Stimulated activated CD4-positive, alpha-beta T cell treated with anti-CD3 and anti-CD28 coated beads, Interleukin-12 subunit alpha, Interleukin-12 subunit beta, amount 100 ng/mL, for 24 hours (primary cell): ENCODE data around the gene RFFL.
"Not testable (repeated sequence)": the region's sequence is repeated elsewhere in the genome, so short reads cannot be mapped to it uniquely, and the experiment has no call there.

Experiments
- DNase-seq, 2 experiments: peaks; one replicate each; pipeline ENCODE4 v3.0.0-alpha.2; 2020; ENCODE audit warnings: low read depth in 2 of 2

Gene RFFL

DNA sequence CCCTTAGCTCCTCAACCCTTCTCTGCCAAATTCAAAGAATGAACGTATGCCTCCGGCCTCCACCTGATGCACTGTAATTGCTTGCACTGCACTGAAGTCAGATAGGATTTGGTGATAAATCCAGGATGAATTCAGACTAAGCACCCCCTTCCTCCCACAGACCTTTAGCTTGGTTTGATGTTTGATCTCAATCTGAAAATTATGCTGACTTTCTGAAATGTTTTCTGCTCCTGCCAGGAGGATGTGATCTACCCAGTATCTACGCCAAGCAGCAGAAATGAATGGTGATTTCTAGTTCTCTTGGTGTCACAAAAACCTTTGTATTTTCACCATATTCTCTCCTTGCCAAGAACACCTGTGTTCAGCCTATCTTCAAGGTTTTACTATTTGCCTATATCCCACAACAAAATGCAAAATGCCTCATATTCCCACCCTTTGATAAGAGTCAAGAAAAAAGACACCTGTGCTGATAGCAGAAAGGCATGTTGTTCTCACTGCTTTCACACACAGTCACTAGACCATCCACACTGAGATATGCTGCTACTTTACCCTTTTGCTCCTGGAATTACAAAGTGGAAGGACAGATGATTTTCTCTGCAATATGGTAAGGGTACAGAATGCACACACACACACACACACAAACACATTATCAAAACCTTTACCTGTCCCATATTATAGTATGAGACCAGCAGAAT lies 14.7 kb downstream of the RFFL start:
- DNase-seq: no peak

GRCh38 chr17:35046740-35047283 lies 16.7 kb downstream of the RFFL start:
- DNase-seq: peak; percentile 26 to 35

DNA sequence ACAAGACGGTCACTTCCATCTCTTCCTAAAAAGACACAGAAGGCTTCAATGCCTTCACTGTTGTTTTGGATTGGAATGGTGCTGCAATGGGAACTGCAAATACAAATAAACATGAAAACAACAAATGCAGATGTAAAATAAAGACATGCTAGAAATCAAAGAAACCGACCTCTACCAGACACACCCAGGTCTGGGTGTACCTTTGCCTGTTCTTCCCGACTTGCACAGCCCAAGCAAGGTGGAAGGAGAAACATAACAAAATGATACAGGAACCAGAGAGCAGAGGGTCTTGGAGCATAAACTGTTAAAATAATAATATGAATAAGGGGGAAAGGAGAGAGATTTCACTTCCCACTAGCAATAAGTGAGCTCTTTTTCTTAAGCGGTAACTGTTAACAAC lies 17.3 kb downstream of the RFFL start:
- DNase-seq: no peak

DNA sequence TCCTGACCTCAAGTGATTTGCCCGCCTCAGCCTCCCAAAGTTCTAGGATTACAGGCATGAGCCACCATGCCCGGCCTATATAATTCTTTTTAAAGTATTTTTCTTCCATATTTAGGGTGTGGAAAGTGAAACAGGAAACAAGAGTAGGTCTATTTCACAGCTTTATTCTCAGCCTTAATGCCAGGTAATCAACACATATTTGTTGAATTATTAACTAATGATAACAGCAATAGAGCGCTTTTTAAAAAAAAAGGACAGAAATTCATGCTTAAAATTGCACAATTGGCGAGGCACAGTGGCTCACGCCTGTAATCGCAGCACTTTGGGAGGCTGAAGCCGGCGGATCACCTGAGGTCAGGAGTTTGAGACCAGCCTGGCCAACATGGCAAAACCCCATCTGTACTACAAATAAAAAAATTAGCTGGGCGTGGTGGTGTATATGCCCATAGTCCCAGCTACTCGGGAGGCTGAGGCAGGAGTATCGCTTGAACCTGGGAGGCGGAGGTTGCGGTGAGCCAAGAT lies 18.0 kb downstream of the RFFL start:
- DNase-seq: not testable (repeated sequence)

- DNase-seq: no peak
Measured at GRCh38 chr17:35044181-35044580, 19.3 kb downstream of the RFFL start.

GRCh38 chr17:35041390-35041789 lies 22.1 kb downstream of the RFFL start:
- no peak for DNase-seq

- DNase-seq: no peak
Measured at GRCh38 chr17:35038453-35038852, 25.1 kb downstream of the RFFL start.

DNA sequence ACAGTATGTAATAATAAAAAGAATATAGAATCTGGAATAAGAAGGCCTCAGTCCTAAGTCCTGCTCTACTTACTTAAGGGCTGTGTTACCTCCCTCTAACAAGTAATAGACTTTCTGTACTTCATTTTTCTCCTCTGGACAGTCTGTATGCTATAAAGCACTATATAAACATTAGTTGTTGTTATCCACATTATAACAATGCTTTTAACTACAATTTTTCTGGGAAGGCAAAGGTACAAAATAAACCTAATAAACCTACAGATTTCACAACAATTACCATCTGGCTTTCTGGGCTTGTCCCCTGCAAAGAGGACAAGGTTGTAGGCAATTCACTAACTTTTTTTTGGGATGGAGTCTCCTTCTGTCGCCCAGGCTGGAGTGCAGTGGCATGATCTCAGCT lies 32.7 kb downstream of the RFFL start:
- no peak for DNase-seq

DNA sequence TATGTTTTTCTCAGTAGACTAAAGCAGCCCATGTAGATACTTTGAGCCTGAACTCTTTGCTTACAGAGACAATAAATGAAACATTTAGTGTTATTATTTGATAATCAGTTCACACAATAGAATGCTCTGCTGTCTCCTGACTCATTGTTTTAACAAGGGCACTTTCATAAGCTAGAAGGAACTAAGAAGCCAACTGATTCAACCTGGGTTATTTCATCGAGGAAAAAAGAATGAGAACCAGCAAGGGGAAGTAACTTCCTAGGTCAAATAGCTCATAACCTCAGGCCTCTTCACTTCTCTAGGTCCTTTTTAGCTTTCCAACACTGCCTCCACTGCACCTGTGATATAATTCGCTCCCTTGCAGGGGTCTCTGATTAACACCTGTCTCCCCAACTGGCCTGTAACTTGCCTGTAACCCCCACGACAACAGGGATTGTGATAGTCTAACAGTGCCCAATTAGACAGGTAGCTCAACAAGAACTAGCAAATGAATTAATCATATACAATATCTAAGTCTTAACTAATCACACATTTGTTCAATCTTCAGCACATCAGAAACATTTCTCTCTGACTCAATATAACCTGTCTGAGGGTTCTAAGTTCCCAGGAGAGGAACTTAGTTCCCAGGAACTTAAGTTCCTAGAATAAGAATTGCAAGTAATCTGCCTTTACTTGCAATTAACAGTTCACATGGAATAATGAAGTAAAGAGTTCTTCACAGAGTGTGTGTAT lies 34.8 kb downstream of the RFFL start:
- no peak for DNase-seq

DNA sequence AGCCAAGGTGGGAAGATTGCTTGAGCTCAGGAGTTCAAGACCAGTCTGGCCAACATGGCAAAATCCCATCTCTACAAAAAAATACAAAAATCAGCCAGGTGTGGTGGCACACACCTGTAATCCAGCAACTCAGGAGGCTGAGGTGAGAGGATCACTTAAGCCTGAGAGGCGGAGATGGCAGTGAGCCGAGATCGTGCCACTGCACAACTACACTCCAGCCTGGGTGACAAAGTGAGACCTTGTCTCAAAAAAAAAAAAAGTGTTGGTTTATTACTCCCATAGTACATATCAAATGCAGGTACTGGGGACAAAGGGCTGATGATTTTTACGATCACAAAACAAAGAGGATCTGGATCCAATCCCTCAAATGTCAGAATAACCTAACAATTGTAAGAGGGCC lies 35.4 kb downstream of the RFFL start:
- DNase-seq: not testable (repeated sequence)

DNA sequence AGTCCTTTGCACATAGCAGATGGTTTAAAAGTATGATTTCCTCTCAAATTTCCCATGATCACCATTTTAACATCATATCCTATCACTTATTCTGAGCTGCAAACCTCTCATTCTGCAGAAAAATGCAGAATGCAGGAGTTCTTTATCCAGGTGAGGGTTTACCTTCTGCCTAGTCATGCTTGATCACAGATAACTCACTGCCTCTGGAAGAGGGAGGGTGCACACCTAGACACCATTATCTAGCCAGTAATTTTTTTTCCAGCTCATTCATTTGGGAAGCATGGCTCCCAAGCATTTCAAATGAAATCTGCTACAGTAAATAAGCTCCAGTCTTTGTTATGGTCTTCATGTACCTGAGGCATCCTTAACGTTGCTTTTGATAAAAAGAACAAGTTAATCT lies 38.0 kb downstream of the RFFL start:
- no peak for DNase-seq

DNA sequence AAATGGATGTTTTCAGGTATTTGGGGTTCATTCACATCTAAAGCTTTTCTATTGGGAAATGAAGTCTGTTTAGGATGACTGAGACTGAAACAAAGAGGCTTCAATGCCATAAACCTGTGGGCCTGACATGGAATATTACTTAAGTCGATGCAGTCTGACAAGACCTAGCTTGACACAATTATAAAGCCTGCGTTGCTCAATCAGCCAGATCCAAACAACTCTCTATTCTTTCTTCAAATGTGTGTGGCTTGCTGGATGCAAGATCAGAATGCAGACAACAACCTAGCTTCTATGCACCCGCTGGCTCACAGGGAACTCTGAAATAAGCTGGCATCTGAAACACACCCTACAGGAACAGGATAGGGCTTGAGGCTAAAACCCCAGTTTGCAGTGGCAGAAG lies 40.0 kb downstream of the RFFL start:
- no peak for DNase-seq

GRCh38 chr17:35022536-35023063 lies 40.9 kb downstream of the RFFL start:
- peak; percentile 54 to 58 for DNase-seq

DNA sequence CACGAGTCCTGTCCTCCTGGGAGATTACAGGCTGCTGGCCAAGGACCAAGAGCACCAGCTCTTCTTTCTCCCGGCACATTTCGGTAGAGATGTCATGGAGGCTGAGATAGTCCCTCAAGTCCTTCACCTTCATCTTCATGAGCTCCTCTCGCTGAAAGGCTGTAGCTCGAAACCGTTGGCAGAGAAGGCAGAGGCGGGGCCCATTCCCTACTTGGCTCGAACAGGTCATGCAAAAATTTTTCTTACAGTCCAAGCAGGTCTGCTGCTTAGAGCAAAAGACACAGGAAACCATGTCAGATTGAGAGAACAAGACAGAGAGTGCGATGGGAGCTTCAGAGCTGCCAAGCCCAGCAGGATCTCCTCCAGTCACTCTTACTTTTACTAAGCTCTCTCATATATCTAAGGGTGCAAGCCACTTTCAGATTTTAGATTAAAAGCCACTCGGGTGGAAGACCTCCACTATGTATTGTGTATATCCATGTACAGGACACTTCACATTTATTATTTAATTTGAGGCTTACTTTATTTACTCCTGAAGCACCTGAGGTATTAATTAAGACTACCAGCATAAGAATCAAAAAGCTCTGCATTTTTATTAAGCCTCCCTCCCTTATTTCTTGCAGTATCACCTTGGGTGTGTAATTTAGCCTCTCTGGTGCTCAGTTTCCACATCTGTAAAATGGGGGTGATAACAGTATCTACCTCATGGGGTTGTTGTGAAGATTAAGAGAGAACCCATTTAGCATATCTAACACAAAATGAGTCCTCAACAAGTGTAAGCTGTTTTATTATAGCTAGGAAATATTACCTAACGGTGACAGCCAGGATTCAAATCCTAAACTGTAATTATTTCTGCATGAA lies 41.8 kb downstream of the RFFL start:
- no peak for DNase-seq

DNA sequence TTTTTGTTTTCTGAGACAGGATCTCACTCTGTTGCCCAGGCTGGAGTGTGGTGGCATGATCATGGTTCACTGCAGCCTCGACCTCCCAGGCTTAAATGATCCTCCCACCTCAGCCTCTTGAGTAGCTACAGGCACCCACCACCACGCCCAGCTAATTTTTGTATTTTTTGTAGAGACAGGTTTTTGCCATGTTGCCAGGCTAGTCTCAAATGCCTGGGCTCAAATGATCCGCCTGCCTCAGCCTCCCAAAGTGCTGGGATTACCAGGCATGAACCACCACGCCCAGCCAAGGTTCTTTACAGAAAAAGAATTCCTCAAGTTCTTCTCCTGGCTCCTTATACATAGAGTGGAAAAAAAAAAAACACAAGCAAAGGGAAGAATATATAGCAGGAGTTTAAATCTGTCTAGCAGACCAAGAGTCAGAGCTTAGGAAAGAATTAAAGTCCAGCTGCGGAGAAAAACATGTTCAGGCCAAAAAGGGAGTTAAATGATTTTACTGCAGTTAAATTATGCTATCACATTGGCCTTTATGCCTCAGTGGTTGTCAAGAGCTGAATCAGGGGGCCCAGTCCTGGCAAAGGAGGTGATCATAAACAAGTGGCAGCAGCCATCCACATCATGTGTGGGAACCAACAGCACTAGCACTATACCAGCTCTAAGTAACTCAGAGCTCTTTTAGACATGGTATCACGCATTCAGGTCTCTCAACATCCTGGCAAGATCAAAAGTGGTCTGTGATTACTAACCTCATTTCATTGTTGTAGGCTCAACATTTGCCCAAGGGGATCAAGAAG lies 43.9 kb downstream of the RFFL start:
- DNase-seq: no peak

GRCh38 chr17:35018814-35019213 lies 44.7 kb downstream of the RFFL start:
- no peak for DNase-seq

DNA sequence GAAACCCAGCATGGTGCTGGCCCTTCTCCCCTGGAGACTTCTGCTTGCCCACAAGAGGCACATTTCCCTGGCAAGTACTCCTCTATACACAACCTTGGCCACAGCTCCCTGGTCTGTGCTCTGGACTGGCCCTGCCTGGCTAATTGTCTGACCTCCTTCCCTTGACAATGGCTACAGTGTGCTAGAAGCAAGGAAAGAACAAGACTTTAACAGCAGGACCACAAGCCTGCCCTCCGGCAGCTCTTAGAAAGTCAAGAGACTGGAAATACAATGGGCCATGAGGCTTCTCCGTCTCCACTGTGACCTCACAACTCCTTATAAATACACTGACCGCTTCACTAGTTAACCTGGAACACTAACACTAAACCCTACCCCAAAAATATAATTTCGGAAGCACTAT lies 46.5 kb downstream of the RFFL start:
- DNase-seq: no peak

DNA sequence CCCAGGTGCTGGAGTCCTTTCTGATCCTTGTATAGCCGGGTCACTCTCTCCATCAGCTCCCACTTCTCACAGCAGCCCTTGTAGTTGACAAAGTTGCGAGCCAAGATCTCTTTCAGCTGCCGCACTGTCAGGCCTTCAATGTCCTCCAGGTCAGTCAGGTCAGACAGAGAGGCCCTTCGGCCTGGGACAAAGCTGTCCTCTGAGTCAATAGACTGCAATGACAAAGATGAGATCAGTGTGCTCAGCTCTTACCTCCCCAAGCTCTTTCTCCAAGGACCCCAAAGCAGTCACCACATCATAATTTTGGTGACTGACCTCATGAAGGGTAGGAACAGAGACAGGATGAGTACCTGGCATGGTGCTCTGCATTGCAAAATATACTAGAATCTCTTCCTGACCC lies 47.1 kb downstream of the RFFL start:
- DNase-seq: no peak

DNA sequence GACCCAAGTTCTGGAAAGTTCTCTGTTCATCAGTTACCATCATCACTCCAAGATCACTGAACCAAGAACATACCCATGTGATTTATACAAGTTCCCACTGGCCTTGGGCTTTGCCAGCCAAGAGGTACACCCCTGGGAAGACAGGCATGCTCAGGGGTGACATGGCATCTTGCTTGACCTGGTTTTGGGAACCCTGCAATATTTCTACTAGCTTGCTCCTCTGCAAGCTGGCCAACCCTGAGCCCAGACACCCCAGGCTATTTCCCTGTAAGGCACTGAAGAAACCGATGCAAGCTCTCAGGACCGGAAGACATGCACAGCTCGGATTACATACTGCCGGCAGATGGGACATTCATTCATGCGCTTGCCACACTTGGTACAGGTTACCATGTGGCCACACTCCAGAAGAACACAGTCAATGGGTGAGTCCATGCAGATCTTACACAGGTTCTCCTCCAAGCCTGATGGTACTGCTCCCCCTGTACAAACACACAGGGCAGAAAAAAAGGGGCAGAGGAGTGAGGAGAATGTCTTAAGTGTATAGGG lies 51.8 kb downstream of the RFFL start:
- no peak for DNase-seq

DNA sequence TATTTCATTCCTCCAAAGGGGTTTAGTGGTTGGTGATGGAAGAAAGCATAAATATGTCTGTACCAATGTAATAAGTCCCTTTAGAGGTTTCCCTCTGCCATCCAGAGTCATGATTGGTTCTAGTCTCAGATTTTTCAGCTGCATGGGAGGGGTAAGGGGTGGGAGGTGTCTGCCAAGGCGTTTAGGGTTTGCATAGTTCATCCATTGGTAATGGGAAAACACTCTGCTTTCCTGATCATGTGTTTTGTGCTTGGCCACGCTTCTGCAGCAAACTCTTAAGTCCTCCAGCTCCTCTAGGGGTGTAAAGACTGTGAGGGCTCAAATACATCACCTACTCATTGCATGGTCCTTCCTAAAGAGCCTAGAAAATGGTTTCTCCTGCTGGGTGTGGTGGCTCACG lies 53.4 kb downstream of the RFFL start:
- DNase-seq: no peak

DNA sequence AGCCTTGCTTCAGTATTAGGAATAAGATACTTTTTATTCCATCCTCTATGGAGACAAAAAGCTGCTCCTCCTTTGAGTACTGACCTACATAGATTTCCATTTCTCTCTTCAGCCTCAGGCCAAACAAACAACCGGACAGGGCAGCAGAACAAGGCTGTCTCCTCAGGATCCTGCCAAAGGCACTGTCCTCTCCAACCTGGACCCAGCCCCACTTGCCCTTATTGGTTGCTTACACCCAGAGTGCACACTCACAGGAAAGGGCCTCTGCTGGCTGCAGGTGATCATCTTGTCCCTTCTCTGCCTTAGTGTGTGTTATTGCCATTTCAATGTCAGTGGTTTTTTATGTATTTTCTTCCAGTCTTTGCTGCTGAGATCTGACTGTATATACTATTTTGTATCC lies 56.5 kb downstream of the RFFL start:
- DNase-seq: no peak
